Neural progenitor cell (in vitro differentiated cells): ENCODE measurements around the gene NEK1. TPM values are rescaled to one million over a fixed set of nuclear protein-coding genes. Genes with fewer than 3 reads are reported as not detected.
"Not testable (repeated sequence)": the region's sequence is repeated elsewhere in the genome, so short reads cannot be mapped to it uniquely, and the experiment has no call there.

Experiments
- DNase-seq: peaks from one replicate; pipeline ENCODE4 v3.0.0-alpha.2; 2016; ENCODE audit warnings: low spot score
- H2AFZ ChIP-seq: fragments of 200-600 bp; sonication (generic); replicated peaks from 2 replicates; pipeline ENCODE4 v1.6.1; 2016; ENCODE audit warnings: antibody characterized with exemption
- H3F3A ChIP-seq: fragments of 200-600 bp; sonication (generic); 2 replicates; pipeline ENCODE4 v1.6.1; 2016; ENCODE audit warnings: antibody characterized with exemption, low read depth
- H3K27ac ChIP-seq: fragments of 200-600 bp; sonication (generic); 2 replicates; pipeline ENCODE4 v1.5.1; 2016; ENCODE audit warnings: mild to moderate bottlenecking
- H3K27me3 ChIP-seq: fragments of 200-600 bp; sonication (generic); 2 replicates; pipeline ENCODE4 v1.6.1; 2016; ENCODE audit warnings: mild to moderate bottlenecking, moderate library complexity
- H3K36me3 ChIP-seq: fragments of 200-600 bp; sonication (generic); 2 replicates; pipeline ENCODE4 v1.5.1; 2016
- H3K4me1 ChIP-seq: fragments of 200-600 bp; sonication (generic); 2 replicates; pipeline ENCODE4 v1.6.1; 2016; ENCODE audit warnings: mixed run types
- H3K4me2 ChIP-seq: fragments of 200-600 bp; sonication (generic); 2 replicates; pipeline ENCODE4 v1.6.1; 2016
- H3K4me3 ChIP-seq: fragments of 200-600 bp; sonication (generic); 2 replicates; pipeline ENCODE4 v1.5.1; 2016
- H3K79me2 ChIP-seq: fragments of 200-600 bp; sonication (generic); 2 replicates; pipeline ENCODE4 v1.6.1; 2016; ENCODE audit warnings: low read depth
- H3K9ac ChIP-seq: fragments of 200-600 bp; sonication (generic); 2 replicates; pipeline ENCODE4 v1.6.1; 2016
- H3K9me3 ChIP-seq: fragments of 200-600 bp; sonication (generic); 2 replicates; pipeline ENCODE4 v1.5.1; 2016; ENCODE audit warnings: low read depth
- H4K20me1 ChIP-seq: fragments of 200-600 bp; sonication (generic); 2 replicates; pipeline ENCODE4 v1.6.1; 2016; ENCODE audit warnings: low read depth
- H3K27ac Mint-ChIP-seq: 3 replicates; pipeline ENCODE4 v1.8.0; 2021; ENCODE audit warnings: mixed read lengths
- H3K27me3 Mint-ChIP-seq: 2 replicates; pipeline ENCODE4 v1.8.0; 2022; ENCODE audit warnings: low read depth, mild to moderate bottlenecking, inconsistent platforms, moderate library complexity, mixed read lengths; ENCODE audit not compliant: insufficient read depth
- H3K36me3 Mint-ChIP-seq: 3 replicates; pipeline ENCODE4 v1.8.0; 2021; ENCODE audit warnings: mixed read lengths
- H3K4me1 Mint-ChIP-seq: 3 replicates; pipeline ENCODE4 v1.8.0; 2021; ENCODE audit warnings: mixed read lengths
- H3K4me3 Mint-ChIP-seq: 3 replicates; pipeline ENCODE4 v1.8.0; 2021; ENCODE audit warnings: mild to moderate bottlenecking, moderate library complexity, mixed read lengths
- H3K9me3 Mint-ChIP-seq: 3 replicates; pipeline ENCODE4 v1.8.0; 2020; ENCODE audit warnings: mixed read lengths
- CTCF ChIP-seq: fragments of 200-600 bp; sonication (generic); IDR thresholded peaks from 2 replicates; pipeline ENCODE4 v1.5.1; 2017; ENCODE audit warnings: antibody characterized with exemption, mild to moderate bottlenecking
- EZH2 ChIP-seq: fragments of 200-600 bp; sonication (generic); IDR thresholded peaks from 2 replicates; pipeline ENCODE4 v1.6.1; 2017; ENCODE audit warnings: antibody characterized with exemption, mild to moderate bottlenecking, moderate library complexity
- EZH2phosphoT487 ChIP-seq: fragments of 200-600 bp; sonication (generic); IDR thresholded peaks from 2 replicates; pipeline ENCODE4 v1.6.1; 2017; ENCODE audit warnings: antibody characterized with exemption
- total RNA-seq: library from RNA; depleted of rRNA; stranded (reverse); fragments of >200 nt; gene quantifications from 2 replicates; pipeline ENCODE4 v1.2.3, GENCODE V29; 2015; ENCODE audit warnings: low replicate concordance

The NEK1 gene
- total RNA-seq, 1 donor from 2014 or later: 12.1 TPM

- not testable (repeated sequence) for H3K27me3 Mint-ChIP-seq, H3K4me1 ChIP-seq, H3K36me3 ChIP-seq, H4K20me1 ChIP-seq, H3K9me3 ChIP-seq, H3K9ac ChIP-seq, H3K27me3 ChIP-seq, H3K27ac Mint-ChIP-seq, H3K79me2 ChIP-seq, H3F3A ChIP-seq, H3K4me1 Mint-ChIP-seq, H3K4me2 ChIP-seq, H3K4me3 Mint-ChIP-seq, H2AFZ ChIP-seq, H3K4me3 ChIP-seq, H3K27ac ChIP-seq, DNase-seq
- Mint-ChIP-seq H3K36me3 (peaks cover 20% of the 10 kb centered on the region), H3K9me3 (peaks cover 19% of the 10 kb centered on the region)
Measured at GRCh38 chr4:169494234-169494633, 118.1 kb downstream of the NEK1 start.

GRCh38 chr4:169493164-169493524, 119.2 kb downstream of the NEK1 start:
- Histone ChIP-seq H4K20me1 (no peaks in the 10 kb centered on the region), H3K36me3 (no peaks in the 10 kb centered on the region), H3K27ac (no peak overlapping the region), H3K9ac (no peak overlapping the region), H3K79me2 (no peaks in the 10 kb centered on the region), H3K9me3 (peaks cover 3% of the 10 kb centered on the region), H3F3A (no peaks in the 10 kb centered on the region), H3K27me3 (no peaks in the 10 kb centered on the region), H3K4me2 (no peak overlapping the region), H3K4me1 (no peaks in the 10 kb centered on the region), H3K4me3 (no peak overlapping the region), H2AFZ (no peak overlapping the region)
- Mint-ChIP-seq H3K4me1 (no peaks in the 10 kb centered on the region), H3K27ac (no peak overlapping the region), H3K9me3 (peaks cover 19% of the 10 kb centered on the region), H3K4me3 (no peak overlapping the region), H3K36me3 (peaks cover 11% of the 10 kb centered on the region), H3K27me3 (no peaks in the 10 kb centered on the region)
- no peak for DNase-seq
- TF ChIP-seq EZH2phosphoT487 (no peak), EZH2 (no peak), CTCF (no peak)

- no peaks in the 10 kb centered on the region for H3K79me2 ChIP-seq
- H4K20me1 ChIP-seq: no peaks in the 10 kb centered on the region
- Mint-ChIP-seq H3K4me3 (no peak overlapping the region), H3K4me1 (no peaks in the 10 kb centered on the region), H3K27ac (no peak overlapping the region), H3K36me3 (peaks cover 8% of the 10 kb centered on the region), H3K9me3 (peaks cover 19% of the 10 kb centered on the region), H3K27me3 (no peaks in the 10 kb centered on the region)
- no peaks in the 10 kb centered on the region for H3K4me1 ChIP-seq
- H3K4me3 ChIP-seq: no peak overlapping the region
- H3K27me3 ChIP-seq: no peaks in the 10 kb centered on the region
- H3F3A ChIP-seq: no peaks in the 10 kb centered on the region
- H3K27ac ChIP-seq: no peak overlapping the region
- no peak overlapping the region for H3K4me2 ChIP-seq
- DNase-seq: peak; percentile 44
- H3K9ac ChIP-seq: no peak overlapping the region
- TF ChIP-seq CTCF (peak; percentile 71), EZH2 (no peak), EZH2phosphoT487 (no peak)
- peaks cover 3% of the 10 kb centered on the region for H3K9me3 ChIP-seq
- no peaks in the 10 kb centered on the region for H3K36me3 ChIP-seq
- no peak overlapping the region for H2AFZ ChIP-seq
Measured at GRCh38 chr4:169492436-169493163, 119.8 kb downstream of the NEK1 start.

GRCh38 chr4:169491211-169491610, 121.2 kb downstream of the NEK1 start:
- no peak overlapping the region for H2AFZ ChIP-seq
- H4K20me1 ChIP-seq: no peaks in the 10 kb centered on the region
- H3K4me3 ChIP-seq: no peak overlapping the region
- no peak overlapping the region for H3K4me2 ChIP-seq
- no peaks in the 10 kb centered on the region for H3F3A ChIP-seq
- Mint-ChIP-seq H3K4me1 (no peaks in the 10 kb centered on the region), H3K4me3 (no peak overlapping the region), H3K9me3 (peaks cover 14% of the 10 kb centered on the region), H3K27ac (no peak overlapping the region), H3K27me3 (no peaks in the 10 kb centered on the region), H3K36me3 (peaks cover 5% of the 10 kb centered on the region)
- no peaks in the 10 kb centered on the region for H3K27me3 ChIP-seq
- no peak for DNase-seq
- TF ChIP-seq CTCF (no peak), EZH2 (no peak), EZH2phosphoT487 (no peak)
- H3K9me3 ChIP-seq: peaks cover 3% of the 10 kb centered on the region
- no peaks in the 10 kb centered on the region for H3K4me1 ChIP-seq
- no peaks in the 10 kb centered on the region for H3K79me2 ChIP-seq
- H3K9ac ChIP-seq: no peak overlapping the region
- H3K36me3 ChIP-seq: no peaks in the 10 kb centered on the region
- no peak overlapping the region for H3K27ac ChIP-seq
